ENCODE results near the gene STEAP4.
"Not testable (repeated sequence)": the region's sequence is repeated elsewhere in the genome, so short reads cannot be mapped to it uniquely, and the experiment has no call there.

STEAP4 gene

DNA sequence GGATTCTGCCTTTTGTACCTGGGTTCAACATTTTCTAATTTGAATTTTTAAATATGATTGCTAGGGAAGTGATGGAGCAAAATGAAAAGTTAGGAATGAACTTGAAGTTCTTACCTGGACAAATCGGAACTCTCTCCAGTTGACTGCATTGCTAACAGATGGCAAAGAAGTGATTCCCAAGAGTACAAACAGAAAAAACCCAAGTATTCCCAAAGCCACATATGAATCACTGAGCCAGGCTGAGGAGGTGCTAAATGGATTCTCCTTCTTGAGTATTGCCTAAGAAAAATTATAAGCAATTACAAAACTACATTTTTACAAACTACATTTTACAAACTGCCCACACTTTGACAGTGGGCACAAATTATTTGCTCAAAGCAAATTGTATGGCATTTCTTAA is 25.9 kb downstream of the STEAP4 start:
- no peak for DNase-seq (ENCODE audit: low read depth in 1 of 2, low spot score in 1 of 2)
- TF ChIP-seq JUND (IDR thresholded peaks at IDR 0.05; ENCODE audit: low read depth), result no peak
- in situ Hi-C loops (cut with HindIII; ENCODE audit: low pct_unique_long_range_greater_than_20kb, low sequenced_read_pairs), result no loop called here

DNA sequence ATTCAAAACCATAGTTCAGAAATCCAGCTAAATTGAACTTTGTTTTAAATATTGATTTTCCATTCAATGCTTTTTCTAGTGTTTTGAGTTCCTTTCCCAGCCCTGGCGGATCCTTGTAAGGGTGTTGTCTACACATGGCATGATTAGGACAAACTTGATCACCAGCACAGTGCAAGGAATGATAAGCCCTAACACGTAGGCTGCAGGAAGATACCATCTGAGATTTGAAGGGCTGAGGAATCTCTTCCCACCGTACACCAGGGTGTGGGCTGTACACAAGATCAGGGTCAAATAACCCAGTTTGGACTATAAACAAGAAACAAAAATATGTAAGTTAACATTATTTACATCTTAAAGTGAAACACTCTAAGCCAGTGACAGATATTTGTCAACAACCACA is 27.4 kb downstream of the STEAP4 start:
- in situ Hi-C loops (cut with HindIII; ENCODE audit: low pct_unique_long_range_greater_than_20kb, low sequenced_read_pairs), result no loop called here
- TF ChIP-seq JUND (IDR thresholded peaks at IDR 0.05; ENCODE audit: low read depth), result no peak
- DNase-seq (ENCODE audit: low read depth in 1 of 2, low spot score in 1 of 2), result no peak

DNA sequence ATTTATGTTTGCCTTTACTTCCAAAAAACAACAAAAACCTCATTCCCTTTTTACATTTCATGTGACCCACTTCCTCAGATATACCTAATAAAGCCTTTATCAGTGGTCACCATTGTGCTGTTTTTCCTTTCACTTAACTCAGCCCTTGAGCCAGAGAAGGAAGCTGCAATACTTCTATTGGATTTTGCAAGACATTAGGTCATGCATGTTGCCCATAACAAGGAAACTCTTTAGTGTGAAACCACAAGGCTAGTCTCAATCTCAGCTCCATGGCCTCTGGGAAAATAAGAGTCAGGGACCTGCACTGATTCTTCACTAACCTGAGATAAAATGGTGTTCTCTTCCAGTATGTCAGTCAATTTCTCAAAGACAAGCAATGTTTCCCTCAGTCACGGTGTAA is 27.8 kb downstream of the STEAP4 start:
- peak in 1 of 2 experiments; percentile 41 for DNase-seq (ENCODE audit: low read depth in 1 of 2, low spot score in 1 of 2)
- in situ Hi-C loops (cut with HindIII; ENCODE audit: low pct_unique_long_range_greater_than_20kb, low sequenced_read_pairs), result no loop called here
- TF ChIP-seq JUND (IDR thresholded peaks at IDR 0.05; ENCODE audit: low read depth), result no peak

DNA sequence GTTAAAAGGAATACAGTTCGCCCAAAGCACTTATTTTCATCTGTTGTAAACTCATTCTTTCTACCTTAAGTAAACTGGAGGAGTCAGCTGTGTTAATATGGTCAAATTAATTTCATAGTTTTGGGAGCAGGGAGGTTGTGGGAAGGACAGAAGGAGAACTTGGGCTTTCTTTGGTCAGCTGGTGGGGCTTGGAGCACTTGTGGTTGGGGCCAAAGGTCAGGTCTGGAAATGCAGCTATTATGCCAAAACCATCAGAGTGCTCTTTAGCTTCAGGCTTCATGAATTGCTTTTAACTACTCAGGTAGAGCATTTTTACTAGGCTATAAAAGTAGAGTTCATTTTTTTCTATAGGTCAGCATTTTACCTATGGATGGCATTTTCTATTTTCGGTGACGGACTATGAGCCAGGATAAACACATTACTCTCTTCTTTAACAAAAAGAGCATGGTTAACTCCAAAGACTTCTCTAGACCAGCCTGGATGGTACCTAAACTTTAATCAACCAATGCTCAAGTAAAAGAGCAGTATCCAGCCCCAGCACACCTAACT is 30.0 kb downstream of the STEAP4 start:
- peak in 1 of 2 experiments; percentile 60 for DNase-seq (ENCODE audit: low read depth in 1 of 2, low spot score in 1 of 2)
- in situ Hi-C loops (cut with HindIII; ENCODE audit: low pct_unique_long_range_greater_than_20kb, low sequenced_read_pairs), result no loop called here
- TF ChIP-seq JUND (IDR thresholded peaks at IDR 0.05; ENCODE audit: low read depth), result no peak

DNA sequence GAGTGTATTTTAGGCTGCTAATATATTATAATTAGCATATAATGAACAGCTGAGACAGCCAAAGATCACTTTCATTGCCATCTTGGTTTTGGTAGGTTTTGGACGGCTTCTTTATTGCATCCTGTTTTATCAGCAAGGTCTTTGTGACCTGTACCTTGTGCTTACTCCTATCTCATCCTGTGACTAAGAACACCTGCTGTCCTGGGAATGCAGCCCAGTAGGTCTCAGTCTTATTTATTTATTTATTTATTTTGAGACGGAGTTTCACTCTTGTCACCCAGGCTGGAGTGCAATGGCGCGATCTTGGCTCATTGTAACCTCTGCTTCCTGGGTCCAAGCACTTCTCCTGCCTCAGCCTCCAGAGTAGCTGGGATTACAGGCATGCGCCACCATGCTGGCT is 31.8 kb downstream of the STEAP4 start:
- DNase-seq (ENCODE audit: low read depth in 1 of 2, low spot score in 1 of 2); in situ Hi-C loops (cut with HindIII; ENCODE audit: low pct_unique_long_range_greater_than_20kb, low sequenced_read_pairs): not testable (repeated sequence)

DNA sequence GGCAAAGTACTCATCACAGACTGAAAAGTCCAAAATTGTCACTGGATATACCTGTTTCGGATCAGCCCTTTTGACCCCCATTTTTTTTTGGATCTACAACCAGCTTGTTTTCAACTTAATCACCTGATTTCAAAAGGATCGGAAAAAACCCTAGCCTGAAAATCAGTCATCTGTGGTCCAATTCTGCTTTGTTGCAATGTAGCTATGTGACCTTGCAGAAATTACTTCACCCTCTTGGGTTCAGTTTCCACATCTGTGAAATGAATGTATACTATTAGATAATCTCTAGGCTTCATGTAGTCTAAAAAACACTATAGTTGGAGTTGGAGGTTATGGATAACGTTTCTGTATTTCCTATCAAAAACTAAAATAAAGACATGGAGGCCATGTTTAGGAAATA is 37.1 kb downstream of the STEAP4 start:
- in situ Hi-C loops (cut with HindIII; ENCODE audit: low pct_unique_long_range_greater_than_20kb, low sequenced_read_pairs), result no loop called here
- no peak for DNase-seq (ENCODE audit: low read depth in 1 of 2, low spot score in 1 of 2)
- TF ChIP-seq JUND (IDR thresholded peaks at IDR 0.05; ENCODE audit: low read depth), result no peak

DNA sequence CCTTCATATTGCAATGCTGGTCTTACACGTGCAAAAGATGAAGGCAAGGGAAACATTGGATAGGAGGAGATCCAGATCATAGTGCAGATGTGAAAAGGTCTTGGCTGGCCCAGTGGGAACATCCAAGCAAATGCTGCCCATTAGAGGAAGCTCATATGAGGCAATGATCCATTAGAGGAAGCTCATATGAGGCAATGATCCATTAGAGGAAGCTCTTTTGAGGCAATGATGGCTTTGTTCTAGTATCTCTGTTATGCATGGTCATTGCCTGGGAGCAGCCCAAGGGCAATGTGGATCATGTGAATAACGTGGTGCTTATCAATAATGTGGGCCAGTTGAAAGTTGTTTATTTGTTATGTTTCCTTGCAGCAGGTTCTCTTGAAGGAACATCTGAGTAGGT is 37.8 kb downstream of the STEAP4 start:
- DNase-seq (ENCODE audit: low read depth in 1 of 2, low spot score in 1 of 2), result no peak
- TF ChIP-seq JUND (IDR thresholded peaks at IDR 0.05; ENCODE audit: low read depth), result no peak
- in situ Hi-C loops (cut with HindIII; ENCODE audit: low pct_unique_long_range_greater_than_20kb, low sequenced_read_pairs), result no loop called here

DNA sequence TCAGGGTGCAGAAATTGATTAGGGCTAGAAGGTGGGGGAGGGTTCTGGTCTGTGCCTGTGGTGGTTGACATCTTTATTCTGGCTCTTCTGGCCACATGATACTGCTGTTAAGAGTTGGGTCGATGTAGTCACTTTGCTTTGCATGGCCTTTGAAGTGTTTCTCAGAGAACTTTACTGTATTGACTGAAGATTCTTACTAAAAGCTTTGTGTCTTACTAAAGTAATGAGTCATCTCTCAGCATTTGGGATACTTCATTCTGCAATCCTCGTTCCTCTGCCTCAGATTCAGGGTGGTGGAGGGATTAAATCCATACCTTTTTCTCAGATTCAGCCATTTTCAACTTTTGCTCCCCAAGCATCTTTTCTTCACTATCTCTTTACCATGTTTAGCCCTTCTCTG is 38.6 kb downstream of the STEAP4 start:
- no peak for TF ChIP-seq JUND (IDR thresholded peaks at IDR 0.05; ENCODE audit: low read depth)
- no peak for DNase-seq (ENCODE audit: low read depth in 1 of 2, low spot score in 1 of 2)
- in situ Hi-C loops (cut with HindIII; ENCODE audit: low pct_unique_long_range_greater_than_20kb, low sequenced_read_pairs), result no loop called here

DNA sequence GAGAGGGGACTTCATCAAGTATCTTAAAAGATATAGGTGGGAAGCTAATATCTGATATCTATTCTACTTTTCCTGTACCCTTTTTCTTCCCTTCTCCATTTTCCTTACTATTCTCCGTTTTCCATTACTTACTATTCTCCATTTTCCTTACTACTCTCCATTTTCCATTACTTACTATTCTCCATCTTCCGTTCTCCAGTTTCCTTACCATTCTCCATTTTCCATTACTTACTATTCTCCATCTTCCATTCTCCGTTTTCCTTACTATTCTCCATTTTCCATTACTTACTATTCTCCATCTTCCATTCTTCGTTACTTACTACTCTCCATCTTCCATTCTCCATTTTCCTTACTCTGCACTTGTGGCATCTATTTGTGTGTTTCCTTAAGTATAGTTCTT is 39.3 kb downstream of the STEAP4 start:
- no peak for TF ChIP-seq JUND (IDR thresholded peaks at IDR 0.05; ENCODE audit: low read depth)
- in situ Hi-C loops (cut with HindIII; ENCODE audit: low pct_unique_long_range_greater_than_20kb, low sequenced_read_pairs), result no loop called here
- no peak for DNase-seq (ENCODE audit: low read depth in 1 of 2, low spot score in 1 of 2)

DNA sequence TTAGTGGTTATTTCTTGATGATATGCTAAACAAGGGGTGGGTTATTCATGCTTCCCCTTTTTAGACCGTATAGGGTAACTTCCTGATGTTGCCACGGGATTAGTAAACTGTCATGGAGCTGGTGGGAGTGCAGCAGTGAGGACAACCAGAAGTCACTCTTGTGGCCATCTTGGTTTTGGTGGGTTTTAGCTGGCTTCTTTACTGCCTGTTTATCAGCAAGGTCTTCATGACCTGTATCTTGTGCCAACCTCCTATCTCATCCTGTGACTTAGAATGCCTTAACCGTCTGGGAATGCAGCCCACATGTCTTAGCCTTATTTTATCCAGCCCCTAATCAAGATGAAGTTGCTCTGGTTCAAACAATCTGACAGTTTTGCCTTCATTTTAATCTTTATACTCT is 41.7 kb downstream of the STEAP4 start:
- DNase-seq (ENCODE audit: low read depth in 1 of 2, low spot score in 1 of 2); in situ Hi-C loops (cut with HindIII; ENCODE audit: low pct_unique_long_range_greater_than_20kb, low sequenced_read_pairs): not testable (repeated sequence)

DNA sequence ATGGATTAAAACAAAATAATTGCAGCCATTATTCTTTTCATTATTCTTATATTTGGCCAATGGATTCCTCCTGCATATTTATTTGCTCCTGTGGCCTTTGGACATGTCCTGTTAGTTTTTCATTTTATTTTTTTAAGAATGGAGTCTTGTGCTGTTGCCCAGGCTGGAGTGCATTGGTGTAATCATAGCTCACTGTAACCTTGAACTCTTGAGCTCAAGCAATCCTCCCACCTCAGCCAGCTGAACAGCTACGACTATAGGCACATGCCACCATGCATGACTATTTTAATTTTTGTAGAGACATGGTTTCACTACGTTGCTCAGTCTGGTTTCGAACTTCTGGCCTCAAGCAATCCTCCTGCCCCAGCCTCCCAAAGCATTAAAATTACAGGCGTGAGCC is 44.1 kb downstream of the STEAP4 start:
- TF ChIP-seq JUND (IDR thresholded peaks at IDR 0.05; ENCODE audit: low read depth), result no peak
- DNase-seq (ENCODE audit: low read depth in 1 of 2, low spot score in 1 of 2), result no peak
- in situ Hi-C loops (cut with HindIII; ENCODE audit: low pct_unique_long_range_greater_than_20kb, low sequenced_read_pairs), result no loop called here

DNA sequence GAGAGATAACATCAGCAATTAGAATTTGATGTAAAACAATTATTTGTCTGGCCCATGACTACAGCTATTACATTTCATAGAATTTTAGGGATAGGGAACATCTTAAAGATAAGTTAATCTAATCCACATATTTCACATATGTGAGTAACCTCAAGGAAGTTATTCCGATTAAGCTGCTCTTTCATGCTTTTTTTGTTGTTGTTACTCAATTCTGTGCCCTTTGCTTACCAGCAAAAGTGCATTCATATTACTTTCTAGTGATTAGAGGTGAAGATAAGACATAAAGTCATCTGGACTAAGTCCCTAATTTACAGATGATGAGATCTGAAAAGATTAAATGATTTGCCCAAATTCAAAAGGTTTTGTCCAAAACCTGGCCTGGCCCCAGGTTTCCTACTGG is 46.0 kb downstream of the STEAP4 start:
- no peak for TF ChIP-seq JUND (IDR thresholded peaks at IDR 0.05; ENCODE audit: low read depth)
- no peak for DNase-seq (ENCODE audit: low read depth in 1 of 2, low spot score in 1 of 2)
- in situ Hi-C loops (cut with HindIII; ENCODE audit: low pct_unique_long_range_greater_than_20kb, low sequenced_read_pairs), result no loop called here

DNA sequence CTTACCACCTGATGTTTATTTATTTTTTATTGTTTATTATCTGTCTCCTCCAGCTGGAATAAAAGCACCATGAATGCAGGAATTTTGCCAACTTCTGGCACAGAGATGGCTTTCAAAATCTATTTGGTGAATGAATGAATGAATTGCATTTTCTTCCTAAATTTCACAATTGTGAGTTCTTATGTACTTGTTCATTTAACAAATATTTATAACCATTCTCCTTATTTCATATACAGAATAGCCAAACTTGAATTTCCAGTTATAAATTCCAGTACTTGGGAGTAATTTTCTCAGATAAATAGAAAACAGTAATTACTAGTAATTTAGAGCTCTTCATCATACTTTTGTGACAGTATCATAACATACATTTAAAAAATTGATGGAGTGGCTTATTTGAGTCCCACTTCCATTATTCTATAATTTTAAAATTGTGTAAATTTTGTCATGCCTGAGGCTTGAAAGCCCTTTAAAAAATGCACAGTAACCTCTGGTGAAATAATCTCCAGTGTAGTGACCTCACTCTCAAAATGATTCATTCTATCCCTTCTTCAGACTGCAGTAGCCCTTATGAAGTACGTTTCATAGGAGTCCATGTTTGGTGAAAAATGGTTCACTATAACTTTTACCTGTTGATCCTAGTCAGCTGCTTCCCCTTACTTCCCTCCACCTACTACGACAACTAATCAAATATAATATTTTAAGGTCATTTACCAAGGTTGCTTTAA is 46.9 kb downstream of the STEAP4 start:
- in situ Hi-C loops (cut with HindIII; ENCODE audit: low pct_unique_long_range_greater_than_20kb, low sequenced_read_pairs), result no loop called here

DNA sequence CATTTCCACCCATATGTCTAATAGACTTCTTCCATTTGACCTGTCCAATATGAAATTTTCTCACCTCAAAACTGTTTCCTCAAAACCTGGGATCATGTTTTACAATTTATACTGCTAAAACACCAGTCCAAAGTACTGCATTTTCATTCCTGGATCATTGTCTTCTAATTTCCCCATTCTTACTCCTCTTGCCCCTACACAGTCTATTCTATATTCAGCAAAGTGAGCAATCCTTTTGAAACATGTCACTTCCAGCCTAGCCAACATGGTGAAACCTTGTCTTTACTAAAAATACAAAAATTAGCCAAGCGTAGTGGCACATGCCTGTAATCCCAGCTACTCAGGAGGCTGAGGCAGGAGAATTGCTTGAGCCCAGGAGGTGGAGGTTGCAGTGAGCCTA is 48.4 kb downstream of the STEAP4 start:
- DNase-seq (ENCODE audit: low read depth in 1 of 2, low spot score in 1 of 2); in situ Hi-C loops (cut with HindIII; ENCODE audit: low pct_unique_long_range_greater_than_20kb, low sequenced_read_pairs): not testable (repeated sequence)

More for the DNA sequence above, 46.9 kb downstream of the STEAP4 start:
- no peak for DNase-seq (ENCODE audit: low read depth in 1 of 2, low spot score in 1 of 2)
- no peak for TF ChIP-seq JUND (IDR thresholded peaks at IDR 0.05; ENCODE audit: low read depth)
